HG02840 (cell line): ENCODE results near the gene MMP11.
A peak's percentile ranks its signal among the peaks of the same experiment; 100 is the strongest.

ENCODE experiments used
- ATAC-seq: cut with Tn5 transposase; IDR thresholded peaks from one replicate; pipeline ENCODE4 v1.9.1; 2021; ENCODE audit warnings: mild to moderate bottlenecking, moderate library complexity, moderate number of reproducible peaks; ENCODE audit not compliant: unreplicated experiment, low FRiP score

MMP11 gene

GRCh38 chr22:23779083-23779482 is 6.4 kb downstream of the MMP11 start:
- no peak for ATAC-seq

- no peak for ATAC-seq
These were observed 7.1 kb downstream of the MMP11 start for GRCh38 chr22:23779731-23780130.

- no peak for ATAC-seq
These were observed 7.6 kb downstream of the MMP11 start for GRCh38 chr22:23780146-23780748.

- ATAC-seq = no peak
These were observed 8.4 kb downstream of the MMP11 start for GRCh38 chr22:23781065-23781464.

- ATAC-seq = no peak
These were observed 9.0 kb downstream of the MMP11 start for GRCh38 chr22:23781511-23782183.

- no peak for ATAC-seq
These were observed 9.6 kb downstream of the MMP11 start for GRCh38 chr22:23782252-23782651.

GRCh38 chr22:23782703-23783102 is 10.1 kb downstream of the MMP11 start:
- ATAC-seq = no peak

GRCh38 chr22:23783265-23784150 is 10.9 kb downstream of the MMP11 start:
- ATAC-seq = no peak

- no peak for ATAC-seq
These were observed 11.6 kb downstream of the MMP11 start for GRCh38 chr22:23784215-23784732.

GRCh38 chr22:23786261-23786710 is 13.6 kb downstream of the MMP11 start:
- no peak for ATAC-seq

- peak; percentile 74 for ATAC-seq
These were observed 14.3 kb downstream of the MMP11 start, which contains the start of gene SMARCB1 for GRCh38 chr22:23786752-23787599. Gene SMARCB1 (plus strand): TSS chr22:23786966. CDS start chr22:23787170, 204 bp downstream.

- ATAC-seq = no peak
These were observed 14.9 kb downstream of the MMP11 start for GRCh38 chr22:23787600-23787896.

- ATAC-seq = no peak
These were observed 15.3 kb downstream of the MMP11 start for GRCh38 chr22:23787910-23788309.

- no peak for ATAC-seq
These were observed 16.5 kb downstream of the MMP11 start for GRCh38 chr22:23789121-23789520.

GRCh38 chr22:23789638-23790037 is 17.0 kb downstream of the MMP11 start:
- ATAC-seq = no peak

- no peak for ATAC-seq
These were observed 18.4 kb downstream of the MMP11 start for GRCh38 chr22:23790819-23791737.

GRCh38 chr22:23791738-23792645 is 19.3 kb downstream of the MMP11 start:
- ATAC-seq = no peak

GRCh38 chr22:23793326-23793725 is 20.7 kb downstream of the MMP11 start:
- ATAC-seq = no peak
